ENCODE results near the gene SCMH1. TPM values are rescaled to one million over a fixed set of nuclear protein-coding genes. Genes with fewer than 3 reads are reported as not detected.
A peak's percentile ranks its signal among the peaks of the same experiment; 100 is the strongest.

The SCMH1 gene
- total RNA-seq, result 100 to 1,000 TPM in 1 of 4 donors, 10 to 100 TPM in 3; 27.6 to 105 (median 48.5) TPM

GRCh38 chr1:41241749-41242341, at the start of gene SCMH1:
TSS of gene SCMH1 (minus strand) at chr1:41242306. CDS start at chr1:41186133, 56,173 bp downstream.
- DNase-seq, result peak; percentile 32 to 53
- Histone ChIP-seq H3K9me3 (no peaks in the 10 kb centered on the region), H3K27me3 (no peaks in the 10 kb centered on the region), H3K4me1 (peaks cover 0 to 13% of the 10 kb centered on the region in 2 donors), H3K4me3 (peak within 1 kb of the TSS; percentile 53 to 92), H3K27ac (peak within 1 kb of the TSS; percentile 96 to 100), H3K36me3 (no peaks in the 10 kb centered on the region)
- intact Hi-C loops (cut with DNase I; ENCODE audit: low total_unique reads), result no loop called here
- TF ChIP-seq CTCF (IDR thresholded peaks at IDR 0.05) (no peak), POLR2A (IDR thresholded peaks at IDR 0.05) (no peak)

GRCh38 chr1:41291195-41291594, 49.1 kb upstream of the SCMH1 start:
- H3K27ac ChIP-seq, result no peak overlapping the region
- intact Hi-C loops (cut with DNase I; ENCODE audit: low total_unique reads), result no loop called here
- no peak for DNase-seq
- H3K27me3 ChIP-seq, result no peaks in the 10 kb centered on the region
- H3K36me3 ChIP-seq, result no peaks in the 10 kb centered on the region
- H3K4me3 ChIP-seq, result no peak overlapping the region
- no peaks in the 10 kb centered on the region for H3K4me1 ChIP-seq
- H3K9me3 ChIP-seq, result no peaks in the 10 kb centered on the region
- no peak for TF ChIP-seq POLR2A (IDR thresholded peaks at IDR 0.05)
- TF ChIP-seq CTCF (IDR thresholded peaks at IDR 0.05), result no peak

GRCh38 chr1:41289196-41289595, 47.1 kb upstream of the SCMH1 start:
- no peak for DNase-seq
- Histone ChIP-seq H3K27me3 (no peaks in the 10 kb centered on the region), H3K27ac (no peak overlapping the region), H3K4me3 (no peak overlapping the region), H3K36me3 (no peaks in the 10 kb centered on the region), H3K4me1 (no peaks in the 10 kb centered on the region), H3K9me3 (no peaks in the 10 kb centered on the region)
- no peak for TF ChIP-seq POLR2A (IDR thresholded peaks at IDR 0.05)
- no peak for TF ChIP-seq CTCF (IDR thresholded peaks at IDR 0.05)
- intact Hi-C loops (cut with DNase I; ENCODE audit: low total_unique reads), result no loop called here

- no peaks in the 10 kb centered on the region for H3K9me3 ChIP-seq
- intact Hi-C loops (cut with DNase I; ENCODE audit: low total_unique reads), result no loop called here
- no peak overlapping the region for H3K27ac ChIP-seq
- H3K4me1 ChIP-seq, result no peaks in the 10 kb centered on the region
- no peak overlapping the region for H3K4me3 ChIP-seq
- no peaks in the 10 kb centered on the region for H3K36me3 ChIP-seq
- no peak for DNase-seq
- TF ChIP-seq POLR2A (IDR thresholded peaks at IDR 0.05), result no peak
- no peak for TF ChIP-seq CTCF (IDR thresholded peaks at IDR 0.05)
- no peaks in the 10 kb centered on the region for H3K27me3 ChIP-seq
These were observed 44.9 kb upstream of the SCMH1 start for GRCh38 chr1:41286992-41287391.

- Histone ChIP-seq H3K27me3 (no peaks in the 10 kb centered on the region), H3K36me3 (no peaks in the 10 kb centered on the region), H3K9me3 (no peaks in the 10 kb centered on the region), H3K4me3 (no peak overlapping the region), H3K4me1 (no peaks in the 10 kb centered on the region), H3K27ac (no peak overlapping the region)
- no peak for DNase-seq
- no peak for TF ChIP-seq CTCF (IDR thresholded peaks at IDR 0.05)
- no peak for TF ChIP-seq POLR2A (IDR thresholded peaks at IDR 0.05)
- intact Hi-C loops (cut with DNase I; ENCODE audit: low total_unique reads), result no loop called here
These were observed 44.4 kb upstream of the SCMH1 start for GRCh38 chr1:41286486-41286885.

Data from uterus (tissue), 4 donors.